Progenitor cell of endocrine pancreas (in vitro differentiated cells): Measurements from ENCODE around the gene ZMAT3. TPM values are rescaled to one million over a fixed set of nuclear protein-coding genes. Genes with fewer than 3 reads are reported as not detected.

Experiments used
- DNase-seq: peaks from one replicate; pipeline ENCODE4 v3.0.0; 2021; ENCODE audit warnings: low spot score; ENCODE audit not compliant: unreplicated experiment
- H3K27ac Mint-ChIP-seq: 2 replicates; pipeline ENCODE4 v1.8.0; 2021; ENCODE audit warnings: mild to moderate bottlenecking, moderate library complexity, mixed read lengths
- H3K27me3 Mint-ChIP-seq: 2 replicates; pipeline ENCODE4 v1.8.0; 2021; ENCODE audit warnings: mixed read lengths
- H3K36me3 Mint-ChIP-seq: 2 replicates; pipeline ENCODE4 v1.8.0; 2022; ENCODE audit warnings: mixed read lengths; ENCODE audit not compliant: insufficient read depth
- H3K4me1 Mint-ChIP-seq: 2 replicates; pipeline ENCODE4 v1.8.0; 2021; ENCODE audit warnings: low read depth, mixed read lengths
- H3K4me3 Mint-ChIP-seq: 2 replicates; pipeline ENCODE4 v1.8.0; 2021; ENCODE audit warnings: low read depth, mild to moderate bottlenecking, moderate library complexity, mixed read lengths
- H3K9me3 Mint-ChIP-seq: 2 replicates; pipeline ENCODE4 v1.8.0; 2021; ENCODE audit warnings: low read depth, mixed read lengths
- CTCF ChIP-seq: fragments of 200-600 bp; sonication (generic); IDR thresholded peaks from one replicate; pipeline ENCODE4 v1.5.0; 2021; ENCODE audit warnings: antibody characterized with exemption, mild to moderate bottlenecking; ENCODE audit not compliant: unreplicated experiment
- total RNA-seq: library from RNA; stranded (reverse); gene quantifications from 2 replicates; pipeline ENCODE4 v1.2.1, GENCODE V29; 2021

The ZMAT3 gene
- total RNA-seq, 1 donor from 2014 or later, result 13.6 TPM

- Mint-ChIP-seq H3K4me1 (peaks cover 10% of the 10 kb centered on the region), H3K27me3 (no peaks in the 10 kb centered on the region), H3K9me3 (no peaks in the 10 kb centered on the region), H3K36me3 (peaks cover 10% of the 10 kb centered on the region), H3K27ac (no peak overlapping the region), H3K4me3 (peak overlapping the region; percentile 12)
- TF ChIP-seq CTCF, result no peak
- no peak for DNase-seq
These were observed 1.7 kb downstream of the ZMAT3 start for GRCh38 chr3:179069762-179070390.

GRCh38 chr3:179068779-179069530, 2.7 kb downstream of the ZMAT3 start:
- H3K4me1 Mint-ChIP-seq, result peaks cover 10% of the 10 kb centered on the region
- no peak for DNase-seq
- H3K4me3 Mint-ChIP-seq, result no peak overlapping the region
- no peak overlapping the region for H3K27ac Mint-ChIP-seq
- H3K27me3 Mint-ChIP-seq, result no peaks in the 10 kb centered on the region
- H3K9me3 Mint-ChIP-seq, result no peaks in the 10 kb centered on the region
- TF ChIP-seq CTCF, result peak; percentile 36
- peaks cover 10% of the 10 kb centered on the region for H3K36me3 Mint-ChIP-seq

GRCh38 chr3:179067839-179068238, 3.8 kb downstream of the ZMAT3 start:
- DNase-seq, result no peak
- Mint-ChIP-seq H3K4me3 (no peak overlapping the region), H3K9me3 (no peaks in the 10 kb centered on the region), H3K4me1 (peaks cover 10% of the 10 kb centered on the region), H3K27ac (peak overlapping the region; percentile 74), H3K27me3 (no peaks in the 10 kb centered on the region), H3K36me3 (peaks cover 10% of the 10 kb centered on the region)
- TF ChIP-seq CTCF, result no peak

- TF ChIP-seq CTCF, result no peak
- Mint-ChIP-seq H3K27me3 (no peaks in the 10 kb centered on the region), H3K27ac (no peak overlapping the region), H3K4me1 (peaks cover 11% of the 10 kb centered on the region), H3K36me3 (peaks cover 10% of the 10 kb centered on the region), H3K4me3 (no peak overlapping the region), H3K9me3 (no peaks in the 10 kb centered on the region)
- DNase-seq, result no peak
These were observed 4.3 kb downstream of the ZMAT3 start for GRCh38 chr3:179067291-179067690.

- H3K4me3 Mint-ChIP-seq, result no peak overlapping the region
- peaks cover 13% of the 10 kb centered on the region for H3K36me3 Mint-ChIP-seq
- no peaks in the 10 kb centered on the region for H3K27me3 Mint-ChIP-seq
- no peak for TF ChIP-seq CTCF
- no peak for DNase-seq
- H3K9me3 Mint-ChIP-seq, result no peaks in the 10 kb centered on the region
- peaks cover 7% of the 10 kb centered on the region for H3K4me1 Mint-ChIP-seq
- peak overlapping the region; percentile 36 for H3K27ac Mint-ChIP-seq
These were observed 7.6 kb downstream of the ZMAT3 start for GRCh38 chr3:179063945-179064560.
